GM20000 (cell line): Measurements from ENCODE around the gene SYT8.

Experiments used
- DNase-seq: peaks from one replicate; pipeline ENCODE4 v3.0.0; 2012; ENCODE audit warnings: low spot score
- CTCF ChIP-seq: IDR thresholded peaks from 2 replicates; pipeline ENCODE4 v1.5.1; 2012; ENCODE audit warnings: mild to moderate bottlenecking, control low read depth; ENCODE audit errors: extremely low read depth, missing control alignments

SYT8 gene

GRCh38 chr11:1839204-1839923, 4.6 kb downstream of the SYT8 start:
- TF ChIP-seq CTCF: no peak
- DNase-seq: no peak

- DNase-seq: peak; percentile 87
- no peak for TF ChIP-seq CTCF
Measured at GRCh38 chr11:1839924-1840779, 5.4 kb downstream of the SYT8 start.

GRCh38 chr11:1840780-1841480, 6.1 kb downstream of the SYT8 start:
- no peak for DNase-seq
- TF ChIP-seq CTCF: no peak

GRCh38 chr11:1841511-1842148, 6.8 kb downstream of the SYT8 start:
- DNase-seq: no peak
- TF ChIP-seq CTCF: no peak

GRCh38 chr11:1842149-1843097, 7.6 kb downstream of the SYT8 start:
- no peak for TF ChIP-seq CTCF
- DNase-seq: no peak

- no peak for DNase-seq
- TF ChIP-seq CTCF: no peak
Measured at GRCh38 chr11:1843098-1843473, 8.3 kb downstream of the SYT8 start.
